Esophagus squamous epithelium (tissue), 4 donors: ENCODE results near the gene KPNB1.

ENCODE experiments used
- POLR2A ChIP-seq, 4 donors: fragments of 450-650 bp; IDR thresholded peaks; one replicate each; pipeline ENCODE4 v1.6.1; 2017; ENCODE audit warnings: antibody characterized with exemption in 4 of 4, mild to moderate bottlenecking in 4 of 4, moderate library complexity in 3 of 4
- TF ChIP-seq, protein P1 (sequence below), 6 experiments: fragments of 450-650 bp in 4 of 6; fragments of 200-600 bp in 2 of 6; sonication (generic) in 2 of 6; IDR thresholded peaks; one replicate each; pipeline ENCODE4 v1.5.1; 2016 to 2019; ENCODE audit warnings: antibody characterized with exemption in 6 of 6, mild to moderate bottlenecking in 4 of 6, moderate library complexity in 4 of 6

GRCh38 chr17:47653442-47653841 is 3.7 kb downstream of the KPNB1 start:
- TF ChIP-seq, protein P1, sequence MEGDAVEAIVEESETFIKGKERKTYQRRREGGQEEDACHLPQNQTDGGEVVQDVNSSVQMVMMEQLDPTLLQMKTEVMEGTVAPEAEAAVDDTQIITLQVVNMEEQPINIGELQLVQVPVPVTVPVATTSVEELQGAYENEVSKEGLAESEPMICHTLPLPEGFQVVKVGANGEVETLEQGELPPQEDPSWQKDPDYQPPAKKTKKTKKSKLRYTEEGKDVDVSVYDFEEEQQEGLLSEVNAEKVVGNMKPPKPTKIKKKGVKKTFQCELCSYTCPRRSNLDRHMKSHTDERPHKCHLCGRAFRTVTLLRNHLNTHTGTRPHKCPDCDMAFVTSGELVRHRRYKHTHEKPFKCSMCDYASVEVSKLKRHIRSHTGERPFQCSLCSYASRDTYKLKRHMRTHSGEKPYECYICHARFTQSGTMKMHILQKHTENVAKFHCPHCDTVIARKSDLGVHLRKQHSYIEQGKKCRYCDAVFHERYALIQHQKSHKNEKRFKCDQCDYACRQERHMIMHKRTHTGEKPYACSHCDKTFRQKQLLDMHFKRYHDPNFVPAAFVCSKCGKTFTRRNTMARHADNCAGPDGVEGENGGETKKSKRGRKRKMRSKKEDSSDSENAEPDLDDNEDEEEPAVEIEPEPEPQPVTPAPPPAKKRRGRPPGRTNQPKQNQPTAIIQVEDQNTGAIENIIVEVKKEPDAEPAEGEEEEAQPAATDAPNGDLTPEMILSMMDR (IDR thresholded peaks at IDR 0.05) = no peak
- TF ChIP-seq POLR2A (IDR thresholded peaks at IDR 0.05) = no peak
